NCI-H1092 (cell line): ENCODE results near the gene MAP1LC3B.

Experiments
- DNase-seq: peaks from one replicate; lab custom pipeline; 2025; lab: John Stamatoyannopoulos, UW

The MAP1LC3B gene

GRCh38 chr16:87409781-87410180 is 17.6 kb downstream of the MAP1LC3B start:
- no peak for DNase-seq

- DNase-seq, result no peak
Measured at GRCh38 chr16:87410530-87410929, 18.4 kb downstream of the MAP1LC3B start.

DNA sequence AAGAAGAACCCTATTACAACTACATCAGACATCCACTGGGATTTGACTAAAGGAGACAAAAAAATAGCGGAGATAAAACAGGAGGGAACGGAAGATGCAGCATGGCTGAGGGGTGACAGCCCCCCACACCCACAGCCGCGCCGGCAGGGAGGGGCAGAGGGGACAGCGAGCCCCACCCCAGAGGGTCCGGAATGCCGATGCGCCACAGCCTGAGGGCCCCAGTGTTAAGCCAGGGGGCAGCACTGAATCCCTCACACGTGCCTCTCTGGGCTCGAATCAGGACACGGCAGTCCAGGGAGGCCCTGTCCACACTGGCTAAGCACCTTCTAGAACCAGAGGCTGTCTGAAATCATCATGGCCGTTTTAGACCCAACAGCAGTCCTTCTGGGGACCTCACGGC is 18.8 kb downstream of the MAP1LC3B start:
- no peak for DNase-seq

GRCh38 chr16:87411375-87412271 is 19.5 kb downstream of the MAP1LC3B start:
- DNase-seq, result no peak

GRCh38 chr16:87412371-87412995 is 20.3 kb downstream of the MAP1LC3B start:
- no peak for DNase-seq

GRCh38 chr16:87412996-87413421 is 20.9 kb downstream of the MAP1LC3B start:
- no peak for DNase-seq

- DNase-seq, result no peak
Measured at GRCh38 chr16:87414251-87414680, 22.1 kb downstream of the MAP1LC3B start.

DNA sequence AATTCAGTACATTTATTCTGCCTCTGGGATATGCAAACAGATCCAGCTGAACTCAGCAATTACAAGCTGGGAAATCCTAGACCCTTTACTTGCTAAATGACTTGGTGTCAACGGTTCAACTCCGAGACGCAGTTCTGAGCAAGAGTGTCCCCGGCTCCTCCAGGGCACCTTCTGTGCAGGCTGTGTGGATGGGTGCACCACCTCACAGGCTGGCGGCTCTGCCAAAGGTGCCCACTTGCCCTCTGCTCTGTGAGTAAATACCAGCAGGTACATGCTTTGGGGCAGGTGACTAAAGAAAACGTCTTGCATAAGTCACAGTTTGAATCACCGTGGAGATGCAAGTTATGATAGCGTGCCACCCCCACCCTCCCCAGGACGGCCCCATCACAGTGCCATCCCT is 23.3 kb downstream of the MAP1LC3B start:
- no peak for DNase-seq

DNA sequence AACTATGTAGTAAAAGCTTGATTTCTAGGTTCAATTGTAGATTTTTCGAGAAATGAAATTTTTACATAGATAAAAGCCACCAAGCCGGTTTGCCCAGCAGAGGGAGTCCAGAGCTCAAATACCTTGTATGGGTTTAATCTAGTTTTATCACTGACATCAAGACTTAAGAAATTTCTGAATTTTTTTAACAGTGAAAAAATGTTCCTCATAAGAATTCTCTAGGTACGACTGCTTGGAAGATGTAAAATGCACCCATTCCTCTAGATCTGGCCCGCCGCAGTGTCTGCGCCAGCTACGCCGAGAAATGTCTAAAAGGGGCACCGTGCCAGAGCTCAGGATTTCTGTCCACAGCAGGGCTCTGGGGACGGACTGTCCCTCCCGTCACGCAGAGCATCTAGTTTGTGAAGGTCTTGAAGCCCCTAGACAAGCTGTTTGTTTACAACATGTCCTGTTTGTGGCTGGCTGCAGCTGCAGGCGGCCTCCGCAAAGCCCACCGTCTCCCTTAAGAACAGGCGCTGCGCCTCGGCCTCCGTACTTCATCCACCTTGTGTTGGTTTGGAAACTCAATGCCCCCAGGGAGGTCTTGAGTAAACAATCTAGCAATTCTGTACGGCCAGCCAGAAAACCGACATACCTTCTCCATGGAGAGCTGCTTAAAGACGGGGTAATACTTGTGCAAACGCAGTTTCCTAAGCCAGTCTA is 24.8 kb downstream of the MAP1LC3B start:
- DNase-seq, result no peak

GRCh38 chr16:87417528-87417910 is 25.4 kb downstream of the MAP1LC3B start:
- DNase-seq, result no peak

- DNase-seq, result no peak
Measured at GRCh38 chr16:87418216-87418615, 26.1 kb downstream of the MAP1LC3B start.

- no peak for DNase-seq
Measured at GRCh38 chr16:87418644-87419043, 26.5 kb downstream of the MAP1LC3B start.

GRCh38 chr16:87420026-87421002 is 28.2 kb downstream of the MAP1LC3B start:
- DNase-seq, result no peak

- DNase-seq, result no peak
Measured at GRCh38 chr16:87421003-87421912, 29.1 kb downstream of the MAP1LC3B start.

- DNase-seq, result no peak
Measured at GRCh38 chr16:87422106-87422505, 30.0 kb downstream of the MAP1LC3B start.

- DNase-seq, result no peak
Measured at GRCh38 chr16:87423429-87423828, 31.3 kb downstream of the MAP1LC3B start.

- no peak for DNase-seq
Measured at GRCh38 chr16:87424266-87424665, 32.1 kb downstream of the MAP1LC3B start.

DNA sequence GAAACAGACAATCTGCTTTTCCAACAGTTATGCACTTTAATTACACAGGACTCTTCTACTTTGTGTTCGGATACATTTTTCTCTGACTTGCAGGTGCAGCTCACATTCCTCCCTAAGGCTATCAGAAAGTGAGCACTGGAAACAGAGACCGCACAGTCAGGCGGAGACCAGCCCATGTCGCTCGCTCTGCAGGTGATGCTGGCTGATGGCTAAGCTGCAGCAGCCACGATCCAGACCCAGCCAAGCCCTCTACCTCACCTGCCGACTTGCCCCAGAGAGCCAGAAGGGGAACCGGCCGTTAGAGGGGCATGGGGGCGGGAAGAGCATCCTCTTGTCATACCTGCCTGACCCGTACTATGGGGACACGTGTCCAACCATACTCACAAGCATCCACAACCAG is 33.8 kb downstream of the MAP1LC3B start:
- DNase-seq, result no peak

- no peak for DNase-seq
Measured at GRCh38 chr16:87426423-87427215, 34.5 kb downstream of the MAP1LC3B start.

DNA sequence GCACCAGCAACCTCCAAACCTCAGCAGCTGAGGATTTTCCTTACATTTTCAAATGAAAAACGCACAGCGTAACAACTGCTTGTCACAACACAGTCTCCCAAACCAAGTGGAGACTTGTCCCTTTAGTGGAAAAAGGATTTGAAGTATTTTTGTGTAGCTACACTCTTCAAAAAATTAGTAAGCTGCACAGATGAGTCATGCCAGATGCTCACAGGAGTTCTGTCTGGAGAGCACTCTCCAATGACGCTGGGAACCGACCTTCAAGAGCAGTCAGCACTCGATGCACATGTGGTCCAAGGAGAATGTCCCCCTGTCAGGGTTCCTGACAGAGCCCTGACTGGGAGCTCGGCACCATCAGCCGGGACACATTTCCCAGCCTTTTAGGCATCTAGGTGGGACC is 39.8 kb downstream of the MAP1LC3B start:
- no peak for DNase-seq
